HPDE6-E6E7 (cell line): ENCODE measurements around the gene CHST8.

Source experiments
- DNase-seq: peaks from one replicate; pipeline ENCODE4 v3.0.0; 2011; ENCODE audit warnings: missing footprints; ENCODE audit errors: extremely low spot score

The CHST8 gene

DNA sequence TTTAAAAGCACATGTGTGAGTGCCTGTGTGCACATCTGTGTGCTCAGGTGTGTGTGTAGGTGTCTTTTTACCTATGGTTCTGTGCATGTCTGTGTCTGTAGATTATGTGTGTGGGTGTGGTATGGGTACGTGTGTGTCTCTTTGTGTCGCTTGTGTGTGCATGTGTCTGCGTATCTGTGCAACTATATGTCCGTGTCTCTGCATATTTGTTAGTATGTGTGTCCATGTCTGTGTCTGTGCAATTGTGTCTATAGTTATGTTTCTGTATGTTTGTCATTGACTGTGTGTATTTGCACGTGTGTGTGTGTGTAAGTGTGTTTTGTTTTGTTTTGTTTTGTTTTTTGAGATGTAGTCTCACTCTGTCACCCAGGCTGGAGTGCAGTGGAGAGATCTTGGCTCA lies 167.6 kb downstream of the CHST8 start:
- no peak for DNase-seq

DNA sequence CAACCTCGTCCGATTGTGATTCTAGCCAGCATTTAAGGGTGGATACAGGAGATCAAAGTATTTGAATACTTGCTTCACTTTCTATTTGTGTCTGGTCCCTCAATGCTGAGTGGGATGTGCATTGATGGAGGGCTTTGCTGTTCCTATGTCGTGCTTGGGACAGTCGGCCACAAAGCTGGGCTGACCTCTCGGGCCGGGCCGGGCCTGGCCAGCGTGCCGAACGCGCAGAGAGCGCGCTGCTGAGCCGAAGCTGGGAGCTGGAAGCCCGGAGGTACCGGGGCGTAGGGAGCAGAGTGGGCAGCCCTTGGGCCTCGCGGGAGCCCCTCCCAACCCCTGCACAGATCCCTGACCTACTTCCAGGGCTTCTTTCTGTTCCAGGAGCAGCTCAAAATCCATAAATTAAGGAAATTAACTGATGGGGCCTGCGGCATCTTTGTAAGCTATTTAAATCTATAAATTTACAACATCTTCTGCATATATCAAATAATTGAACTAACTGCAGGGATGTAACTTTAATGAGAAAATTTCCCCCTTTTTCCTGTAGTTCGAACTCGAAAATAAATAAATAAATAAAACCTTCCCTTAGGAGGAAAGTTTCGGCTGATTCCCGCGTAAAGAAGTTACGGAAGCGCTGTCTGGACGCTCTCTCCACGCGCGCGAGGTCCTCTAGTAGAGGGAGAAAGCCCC lies 173.1 kb downstream of the CHST8 start:
- DNase-seq, result no peak

DNA sequence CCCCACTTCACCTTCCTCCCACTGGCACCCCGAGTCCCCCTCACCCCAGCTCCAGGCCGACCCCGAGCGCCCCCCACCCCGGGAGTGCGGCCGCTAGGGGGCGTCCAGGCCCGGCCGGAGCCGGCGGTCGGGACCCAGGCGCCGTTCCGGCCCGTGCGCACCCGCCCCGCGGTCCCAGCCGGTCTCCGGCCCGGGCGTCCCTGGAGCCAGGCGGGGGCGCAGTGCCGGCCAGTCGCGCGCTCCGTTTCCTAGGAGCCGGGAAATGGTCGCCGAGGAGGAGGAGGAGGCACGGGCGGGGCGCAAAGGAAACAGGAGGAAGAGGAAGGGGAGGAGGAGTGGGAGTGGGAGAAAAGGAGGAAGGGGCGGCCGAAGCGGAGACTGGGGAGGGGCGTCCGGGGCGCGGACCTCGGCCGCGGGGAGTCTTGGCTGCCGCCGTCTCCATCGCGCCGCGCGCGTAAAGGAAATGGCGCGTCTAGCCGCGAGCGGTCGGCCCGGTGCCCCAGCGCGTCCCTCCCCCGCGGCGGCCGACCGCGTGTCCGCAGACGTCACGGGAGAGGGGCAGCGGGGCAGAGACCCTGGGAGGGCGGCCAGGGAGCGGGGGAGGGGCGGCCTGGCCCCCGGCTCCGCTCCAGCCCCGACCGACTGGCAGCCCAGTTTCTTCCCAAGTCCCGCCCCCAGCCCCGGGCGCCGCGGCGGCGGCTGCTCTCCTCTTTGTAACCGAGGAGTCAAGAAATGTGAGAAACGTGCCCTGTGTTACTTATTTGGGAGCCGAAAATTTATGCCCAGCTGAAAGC lies 173.8 kb downstream of the CHST8 start:
- peak; percentile 79 for DNase-seq

DNA sequence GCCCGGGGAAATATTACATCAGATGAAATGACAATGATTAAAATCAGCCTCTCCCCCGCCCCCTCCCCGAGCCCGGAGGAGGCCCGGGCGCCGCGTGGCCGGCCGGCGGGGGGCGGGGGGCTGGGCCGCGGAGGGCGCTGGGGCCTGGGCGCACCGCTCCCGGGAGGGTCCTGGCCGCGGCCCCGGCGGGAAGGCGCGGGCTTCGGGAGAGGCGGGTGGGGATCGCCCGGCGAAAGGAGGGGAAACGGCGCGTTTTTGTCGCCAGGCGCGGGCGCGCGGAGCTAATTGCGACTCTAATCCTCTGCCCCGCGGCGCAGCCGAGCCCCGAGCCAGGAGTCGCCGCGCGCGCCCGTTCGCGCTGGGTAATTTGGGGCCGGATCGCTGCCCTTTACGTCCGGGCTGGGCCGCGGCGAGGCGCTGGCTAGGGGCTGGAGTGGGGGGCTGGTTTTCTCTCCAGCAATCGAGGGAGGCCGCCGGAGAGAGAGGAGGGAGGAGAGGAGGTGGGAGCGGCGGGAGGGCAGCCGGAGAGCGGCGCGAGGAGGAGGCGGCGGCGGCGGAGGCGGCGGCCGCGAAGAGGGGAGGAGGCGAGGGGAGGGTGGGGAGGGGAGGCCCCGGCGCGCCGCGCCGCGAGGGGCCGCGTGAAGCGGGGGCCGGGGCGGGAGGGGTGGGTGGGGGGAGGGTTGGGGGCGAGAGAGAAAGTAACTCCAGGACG lies 174.6 kb downstream of the CHST8 start, which contains the start of gene KCTD15:
Gene KCTD15 (plus strand): TSS at position 707 of the 712 bp plus-strand sequence. CDS start 3,585 bp downstream, outside the sequence.
- DNase-seq, result no peak

DNA sequence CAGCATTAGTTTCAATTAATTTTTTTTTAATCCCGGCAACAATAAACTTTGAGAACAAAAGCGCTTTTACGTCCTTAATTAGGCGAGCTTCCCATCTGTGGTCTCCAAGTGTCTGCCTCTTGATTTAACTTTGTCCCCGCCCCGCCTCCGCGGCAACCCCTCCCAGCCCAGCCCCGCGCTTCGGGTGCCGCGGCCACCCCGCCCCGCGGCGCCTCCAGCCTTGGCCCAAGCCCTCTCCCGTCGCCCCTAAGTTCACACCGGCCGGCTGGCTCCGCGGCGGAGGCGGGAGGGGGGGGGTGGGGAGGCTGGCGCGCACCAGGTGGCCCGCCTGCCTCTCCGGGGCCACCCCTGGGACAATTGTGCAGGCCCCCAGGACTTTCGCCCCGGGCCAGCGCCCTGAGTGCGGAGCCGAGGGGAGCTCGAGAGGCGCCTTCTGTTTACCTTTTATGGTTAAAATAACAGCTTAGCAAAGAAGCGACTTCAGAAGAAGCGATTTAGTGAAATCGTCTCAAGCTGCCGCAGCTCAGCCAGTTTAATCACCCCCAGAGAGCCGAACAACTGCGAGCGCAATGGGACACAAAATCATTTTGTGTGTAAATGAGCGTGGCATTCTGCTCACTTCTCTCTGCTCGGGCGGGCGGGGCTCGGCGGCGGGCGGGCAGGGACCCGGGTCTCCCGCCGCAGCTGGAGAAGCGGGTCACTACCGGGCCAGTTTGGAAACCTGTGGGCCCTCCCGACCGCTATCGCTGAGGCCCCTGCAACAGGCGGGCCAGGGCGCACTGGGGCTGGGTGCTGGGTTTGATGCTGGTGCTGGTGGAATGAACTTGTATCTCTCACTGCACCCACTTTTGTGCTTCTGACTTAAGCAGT lies 176.3 kb downstream of the CHST8 start:
- no peak for DNase-seq

DNA sequence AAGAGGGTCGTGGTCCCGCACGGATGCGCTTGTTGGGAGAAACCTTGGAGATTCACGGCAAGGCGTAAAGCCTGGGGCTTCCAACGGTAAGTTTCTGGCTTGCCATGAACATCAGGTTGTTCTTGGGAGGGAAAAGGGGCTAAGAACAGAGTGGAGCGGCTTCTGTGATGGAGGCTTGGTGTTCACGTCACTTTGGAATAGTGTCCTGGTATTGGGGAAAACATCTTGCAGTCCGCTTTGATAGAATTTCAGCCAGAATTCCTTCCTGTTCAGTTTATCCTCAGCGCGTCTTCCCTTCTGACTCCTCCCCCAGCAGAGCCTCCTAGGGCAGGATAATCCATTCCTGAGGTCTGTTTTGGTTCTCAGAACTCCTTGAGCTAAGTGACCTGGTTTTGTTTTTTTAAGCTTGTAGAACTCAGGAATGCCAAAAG lies 176.9 kb downstream of the CHST8 start:
- no peak for DNase-seq

DNA sequence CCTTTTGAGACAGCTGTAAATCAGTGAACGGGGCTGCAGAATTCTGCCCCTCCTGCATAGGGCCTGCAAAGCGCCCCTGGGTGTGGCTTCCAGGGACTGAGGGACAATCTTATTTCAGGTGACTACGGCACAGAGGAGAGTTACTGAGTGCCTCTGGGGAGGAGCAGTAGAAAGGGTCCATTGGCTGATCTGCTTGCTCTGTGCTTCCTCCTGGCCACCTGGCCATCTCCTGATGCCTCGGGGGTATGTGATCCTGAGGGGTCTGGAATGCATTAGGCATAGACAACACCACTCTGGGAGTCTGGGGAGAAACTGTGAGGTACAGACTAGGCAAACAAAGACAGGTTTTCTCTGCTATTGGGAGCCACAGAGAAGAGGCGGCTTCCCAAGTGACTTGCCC lies 177.7 kb downstream of the CHST8 start:
- DNase-seq, result no peak

DNA sequence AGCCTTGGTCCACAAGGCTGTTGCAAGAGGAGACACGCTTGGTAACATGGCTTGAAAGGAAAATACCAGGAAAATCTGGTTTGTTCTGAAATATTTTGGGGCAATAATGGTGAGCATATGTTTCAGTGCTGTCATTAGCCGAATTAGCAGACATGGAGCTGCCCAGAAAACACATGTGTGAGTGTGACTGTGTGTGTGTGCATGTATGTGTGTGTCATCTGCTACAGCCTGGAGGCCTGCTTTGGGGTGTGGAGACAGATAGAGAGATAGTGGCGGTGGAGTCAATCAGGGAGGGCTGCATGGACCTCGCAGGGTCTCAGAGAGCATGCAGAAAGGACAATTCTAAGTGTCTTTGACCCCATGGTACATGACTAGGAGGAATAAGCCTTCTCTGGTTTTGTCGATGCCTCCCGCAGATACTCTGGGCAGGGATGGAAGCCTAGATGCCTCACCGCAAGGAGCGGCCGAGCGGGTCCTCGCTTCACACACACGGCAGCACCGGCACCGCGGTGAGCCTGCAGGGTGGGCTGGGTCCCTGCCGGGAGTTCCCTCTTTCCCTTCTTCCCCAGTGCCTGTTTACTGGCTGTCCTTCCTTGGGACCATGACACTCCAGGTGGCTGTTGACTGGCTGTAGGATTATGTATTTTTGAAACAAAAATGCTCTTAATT lies 178.4 kb downstream of the CHST8 start:
- DNase-seq, result no peak

DNA sequence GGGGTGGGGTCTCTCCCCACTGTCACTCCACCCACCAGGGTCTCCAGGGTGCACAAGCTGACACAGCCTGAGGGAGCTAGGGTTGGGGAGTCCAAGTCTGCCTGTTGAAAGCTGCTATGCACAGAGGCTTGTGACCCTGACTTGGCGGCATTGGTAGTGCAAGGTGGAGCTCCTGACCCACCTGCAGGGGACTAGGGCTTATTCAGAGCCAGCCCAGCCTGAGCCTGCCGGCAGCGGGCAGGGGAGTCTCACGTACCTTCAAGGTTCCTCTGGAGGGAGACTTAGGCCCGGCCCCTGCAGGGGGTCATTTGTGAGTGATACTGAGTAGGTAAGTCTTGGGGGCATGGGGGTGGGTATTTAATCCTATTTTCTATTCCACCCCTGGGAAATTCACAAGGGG lies 179.7 kb downstream of the CHST8 start:
- no peak for DNase-seq

DNA sequence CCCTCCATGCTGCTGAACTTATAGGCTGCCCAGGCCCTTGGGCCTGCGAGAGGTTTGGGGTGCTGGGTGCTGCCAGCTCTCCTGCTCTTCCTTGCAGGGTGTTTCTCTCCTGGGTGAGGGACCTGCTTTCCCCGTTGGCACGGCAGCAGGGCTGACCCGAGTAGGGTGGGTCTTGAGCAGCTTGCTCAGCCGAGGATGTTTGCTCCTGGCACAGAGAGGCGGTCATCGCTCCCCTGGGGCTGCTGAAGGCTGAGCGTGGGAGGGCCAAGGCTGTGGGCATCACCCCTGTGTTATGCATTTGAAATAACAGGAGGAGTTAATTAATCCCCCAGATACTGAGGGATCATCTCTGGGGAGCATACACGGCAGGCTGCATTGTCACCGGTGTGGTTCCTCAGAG lies 180.2 kb downstream of the CHST8 start:
- DNase-seq, result no peak

DNA sequence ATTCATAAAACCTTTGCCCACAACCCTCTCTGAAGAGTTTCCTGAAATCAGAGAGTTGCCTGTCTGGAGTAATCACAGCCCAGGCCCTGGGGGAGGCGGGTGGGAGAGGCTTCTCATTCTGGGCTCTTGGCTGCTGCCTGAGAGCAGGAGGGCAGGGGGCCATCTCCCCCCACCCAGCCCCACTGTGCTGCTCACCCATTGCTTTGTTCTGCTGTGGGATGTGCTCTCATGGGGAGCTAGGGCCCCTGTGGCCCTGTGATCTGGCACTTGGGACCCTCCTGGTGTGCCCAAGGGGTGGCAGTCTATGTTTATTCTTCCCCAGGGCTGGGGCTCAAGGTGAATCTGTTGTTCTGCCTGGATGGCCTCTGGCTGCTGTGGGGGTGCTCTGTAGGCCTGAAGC lies 181.0 kb downstream of the CHST8 start:
- DNase-seq, result no peak

DNA sequence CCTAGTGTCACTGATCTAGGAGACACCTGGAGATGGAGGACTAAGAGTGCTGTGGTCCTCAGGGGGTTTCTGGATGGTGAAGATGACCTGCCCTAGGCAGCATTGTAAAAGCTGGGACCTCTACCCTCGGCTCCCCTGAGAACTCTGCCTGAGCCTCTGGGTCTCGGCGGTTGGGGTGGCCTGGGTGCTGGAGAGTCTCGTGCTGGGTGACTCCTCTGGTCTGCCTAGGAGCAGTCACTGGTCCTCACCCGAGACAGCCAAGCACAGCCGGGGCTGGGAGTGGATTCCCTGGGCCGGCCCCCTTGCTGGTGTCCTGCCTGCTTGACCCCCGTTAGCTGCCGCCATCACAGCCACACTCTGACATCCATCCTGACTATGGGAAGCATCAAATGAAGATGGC lies 181.6 kb downstream of the CHST8 start:
- DNase-seq, result no peak

DNA sequence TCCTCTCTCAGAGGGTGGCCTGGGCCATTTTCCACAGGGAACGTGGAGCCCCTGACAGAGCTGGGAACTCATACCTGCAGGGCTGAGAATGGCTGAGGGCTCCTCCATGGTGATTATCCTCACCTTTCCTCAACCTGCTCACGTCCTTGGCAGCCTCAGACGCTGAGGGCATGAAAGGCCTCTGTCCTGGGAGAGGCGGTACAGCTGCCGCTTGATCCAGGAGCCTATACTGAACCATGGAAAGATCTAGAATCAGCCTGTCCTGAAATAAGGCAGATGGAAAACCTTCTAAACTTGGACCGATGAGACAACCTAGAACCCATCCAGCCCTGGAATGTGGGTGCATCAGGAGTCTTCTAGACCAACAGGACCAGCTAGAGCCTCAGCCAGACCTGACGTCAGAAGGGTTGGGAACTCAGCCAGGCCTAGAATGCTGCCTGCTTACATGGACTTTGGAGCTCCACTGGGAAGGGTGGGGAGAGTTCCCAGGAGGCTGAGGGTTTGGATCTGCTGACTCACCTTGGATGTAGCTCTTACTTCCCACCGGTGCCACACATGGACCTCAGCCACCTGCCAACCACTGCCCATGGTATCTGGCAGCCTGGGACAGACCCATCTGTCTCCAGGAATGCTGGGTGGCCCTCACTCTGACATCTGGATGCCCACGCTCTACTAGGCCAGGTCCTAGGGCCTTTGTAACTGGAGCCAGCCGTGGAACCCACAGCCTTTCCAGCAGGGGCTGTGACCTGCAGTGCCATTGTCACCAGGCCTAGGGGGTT lies 182.5 kb downstream of the CHST8 start:
- no peak for DNase-seq

DNA sequence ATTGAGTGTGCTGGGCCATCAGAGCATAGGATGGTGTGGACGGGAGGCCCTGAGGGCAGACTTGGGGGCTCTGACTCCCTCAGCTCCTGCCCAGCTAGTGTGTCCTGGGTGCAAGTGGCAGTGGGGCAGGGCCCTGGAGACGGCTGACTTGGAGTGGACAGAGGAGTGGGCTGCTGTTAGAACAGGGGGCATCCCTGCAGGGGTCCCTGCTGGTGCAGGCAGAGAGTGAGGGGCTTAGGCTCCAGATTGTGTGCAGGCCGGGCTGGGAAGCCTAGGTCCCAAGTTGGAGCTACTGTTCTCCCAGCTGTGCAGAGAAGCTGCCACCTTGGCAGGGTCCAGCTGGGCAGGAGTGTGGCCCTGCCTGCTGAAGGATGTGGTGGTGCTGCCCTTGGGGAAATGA lies 183.6 kb downstream of the CHST8 start:
- DNase-seq, result no peak

DNA sequence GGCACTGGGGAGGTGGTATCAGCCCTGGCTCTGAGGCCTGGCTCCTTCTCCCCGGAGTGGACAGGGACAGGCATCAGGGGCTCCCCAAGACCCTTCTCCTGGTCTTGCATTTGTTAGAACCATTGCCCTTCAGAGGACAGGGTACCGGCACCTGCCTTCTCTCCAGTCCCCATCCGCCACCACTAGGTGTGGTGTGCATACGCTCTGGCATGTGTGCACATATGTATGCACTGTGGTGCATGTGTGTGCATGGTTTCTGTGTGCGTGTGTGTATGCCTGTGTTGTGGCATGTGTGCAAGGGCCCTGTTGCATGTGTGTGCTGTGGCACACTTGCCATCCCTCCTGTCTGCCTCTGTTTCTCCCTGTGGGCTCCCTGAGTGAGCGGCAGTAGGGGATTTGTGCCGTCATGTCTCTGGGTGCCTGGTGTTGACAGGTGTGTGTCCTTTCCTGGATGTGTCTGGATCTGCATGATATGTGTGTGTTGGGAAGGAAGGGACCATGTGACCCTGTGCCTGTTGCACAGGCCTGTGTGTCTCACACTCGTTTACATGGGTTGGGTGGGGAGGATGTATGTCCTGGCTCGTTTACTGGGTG lies 184.2 kb downstream of the CHST8 start:
- no peak for DNase-seq

DNA sequence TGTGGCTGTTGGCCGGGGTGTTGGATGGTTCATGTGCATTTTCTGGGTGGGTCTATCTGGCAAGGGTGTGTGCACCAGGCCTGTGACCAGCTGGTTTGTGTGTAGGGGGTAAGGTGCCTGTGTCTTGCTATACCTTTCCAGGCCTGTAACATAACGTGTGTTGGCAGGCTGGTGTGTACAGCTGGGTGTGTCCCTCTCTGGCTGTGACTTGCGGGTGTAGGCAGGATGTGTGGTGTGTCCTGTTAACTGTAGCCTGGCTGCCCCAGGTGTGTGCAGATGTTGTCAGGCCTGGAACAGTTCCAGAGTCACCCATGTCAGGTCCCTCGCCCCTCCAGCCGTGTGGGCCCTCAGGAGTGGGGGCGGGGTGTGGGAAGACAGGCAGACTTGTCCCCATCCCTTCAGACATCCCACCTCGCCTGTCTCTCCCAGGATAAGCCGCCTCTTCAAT lies 184.7 kb downstream of the CHST8 start:
- no peak for DNase-seq

DNA sequence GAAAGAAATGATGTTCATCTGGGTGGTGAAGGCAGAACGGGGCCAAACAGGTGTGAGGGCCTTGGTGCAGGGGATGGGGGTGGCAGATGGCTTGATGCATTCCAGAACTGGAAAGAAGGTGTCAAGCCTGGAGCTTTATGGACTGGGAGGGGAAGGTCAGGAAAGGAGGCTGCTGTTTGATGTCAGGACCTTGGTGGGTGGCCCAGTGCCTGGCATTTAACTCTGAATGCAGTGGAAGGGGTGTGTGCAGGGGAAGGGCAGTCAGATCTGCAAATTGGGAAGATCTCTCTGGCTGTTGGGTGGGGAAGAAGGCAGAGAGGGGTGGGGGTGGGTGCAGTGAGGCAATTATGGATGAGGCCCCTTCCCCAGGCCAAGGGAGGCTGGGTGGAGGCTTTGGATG lies 186.6 kb downstream of the CHST8 start:
- DNase-seq, result no peak

DNA sequence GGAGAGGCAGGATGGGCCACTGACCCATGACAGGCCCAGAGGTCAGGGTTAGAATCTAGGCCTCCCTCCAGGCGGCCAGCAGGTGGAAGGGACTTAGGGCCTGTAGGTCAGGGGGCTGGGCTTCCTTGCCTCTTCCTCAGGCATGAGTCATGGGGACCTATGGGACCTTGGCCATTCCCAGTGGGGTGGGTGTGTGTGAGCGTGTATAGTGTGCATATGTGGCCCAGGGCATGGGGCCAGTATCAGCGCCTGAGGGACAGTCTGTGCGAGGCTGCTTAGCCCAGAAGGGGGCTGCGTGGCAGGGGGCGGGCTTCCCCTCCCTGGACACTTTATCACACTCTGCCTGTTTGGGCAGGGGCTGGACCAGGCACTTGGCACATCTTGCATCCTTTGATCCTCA lies 188.2 kb downstream of the CHST8 start:
- DNase-seq, result no peak

DNA sequence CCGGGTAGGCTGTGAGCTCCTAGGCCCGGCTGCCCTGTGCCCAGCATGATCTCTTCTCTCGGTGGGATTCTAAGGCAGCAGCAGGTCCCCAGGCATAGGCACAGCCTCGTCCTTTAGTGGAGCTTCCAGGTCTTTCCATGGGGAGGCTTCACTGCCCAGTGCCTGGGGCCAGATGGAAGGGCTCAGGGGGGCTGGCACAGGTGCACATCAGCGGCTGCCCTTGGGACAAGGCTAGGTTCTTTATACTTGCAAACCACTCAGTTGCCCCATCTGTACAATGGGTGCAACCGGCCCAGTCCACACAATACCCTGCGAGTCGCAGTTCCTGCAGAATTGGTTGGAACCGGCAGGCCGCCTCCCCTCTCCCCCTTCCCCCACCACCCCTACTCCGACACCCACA lies 189.1 kb downstream of the CHST8 start:
- DNase-seq, result no peak

DNA sequence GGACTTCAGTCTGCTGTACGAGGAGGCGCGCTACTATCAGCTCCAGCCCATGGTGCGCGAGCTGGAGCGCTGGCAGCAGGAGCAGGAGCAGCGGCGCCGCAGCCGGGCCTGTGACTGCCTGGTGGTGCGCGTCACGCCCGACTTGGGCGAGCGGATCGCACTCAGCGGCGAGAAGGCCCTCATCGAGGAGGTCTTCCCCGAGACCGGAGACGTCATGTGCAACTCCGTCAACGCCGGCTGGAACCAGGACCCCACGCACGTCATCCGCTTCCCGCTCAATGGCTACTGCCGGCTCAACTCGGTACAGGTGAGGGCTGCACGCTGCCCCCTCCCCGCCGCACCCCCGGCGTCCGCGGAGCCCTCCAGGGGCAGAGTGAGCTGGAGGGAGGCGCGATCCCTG lies 189.5 kb downstream of the CHST8 start:
- no peak for DNase-seq
